HG03159 (cell line): ENCODE results near the gene HNRNPA3.

Source experiments
- ATAC-seq: cut with Tn5 transposase; IDR thresholded peaks from one replicate; pipeline ENCODE4 v1.9.1; 2021; ENCODE audit warnings: mild to moderate bottlenecking, moderate library complexity; ENCODE audit not compliant: unreplicated experiment

Gene HNRNPA3

DNA sequence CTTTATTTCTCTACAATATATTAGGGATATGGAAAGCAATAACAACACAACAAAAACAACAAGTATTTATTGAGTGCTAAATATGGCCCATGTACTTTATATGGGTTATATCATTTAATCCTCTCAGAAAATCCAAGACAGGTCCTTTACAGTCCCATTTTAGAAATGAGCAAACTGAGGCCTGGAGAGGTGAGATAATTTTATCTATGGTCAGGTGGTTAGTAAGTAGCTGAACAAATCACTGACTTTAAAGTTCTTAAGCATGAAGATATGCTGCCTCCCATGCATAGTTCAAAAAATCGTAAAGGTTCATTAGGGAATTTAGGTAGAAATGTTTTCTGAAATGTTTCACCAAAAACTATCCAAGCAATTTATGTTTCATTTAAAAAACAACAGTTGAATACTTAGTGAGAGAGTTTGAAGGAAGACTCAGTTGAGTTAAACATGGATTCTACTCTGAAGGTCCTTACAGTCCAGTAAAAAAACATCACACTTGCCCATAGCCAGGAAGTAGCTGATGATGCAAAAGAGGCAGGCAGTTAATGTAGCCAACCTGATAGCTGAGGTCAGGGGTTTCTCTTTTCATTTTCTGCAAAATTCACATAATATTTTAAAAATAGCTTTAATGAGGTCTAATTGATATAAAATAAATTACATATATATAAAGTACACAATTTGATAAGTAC, 59.5 kb downstream of the HNRNPA3 start:
- peak; percentile 55 for ATAC-seq

DNA sequence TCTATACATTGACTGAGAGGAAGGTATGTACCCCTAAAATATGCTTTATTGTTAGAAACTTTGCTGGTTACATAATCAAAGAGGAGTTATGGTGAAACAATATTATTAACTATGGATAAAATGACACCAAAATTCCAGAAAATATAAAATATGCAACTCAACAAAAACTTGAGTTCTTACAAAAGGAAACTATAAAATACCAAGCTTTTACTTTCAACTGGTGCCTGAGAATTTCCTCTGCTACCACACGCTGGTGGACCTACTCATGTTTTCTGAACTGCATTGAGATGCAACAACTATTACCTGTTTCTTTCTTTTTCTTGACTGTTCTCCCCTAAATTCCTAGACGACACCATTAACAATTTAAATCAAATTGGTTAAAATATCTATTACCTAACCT, 60.2 kb downstream of the HNRNPA3 start:
- ATAC-seq: no peak

DNA sequence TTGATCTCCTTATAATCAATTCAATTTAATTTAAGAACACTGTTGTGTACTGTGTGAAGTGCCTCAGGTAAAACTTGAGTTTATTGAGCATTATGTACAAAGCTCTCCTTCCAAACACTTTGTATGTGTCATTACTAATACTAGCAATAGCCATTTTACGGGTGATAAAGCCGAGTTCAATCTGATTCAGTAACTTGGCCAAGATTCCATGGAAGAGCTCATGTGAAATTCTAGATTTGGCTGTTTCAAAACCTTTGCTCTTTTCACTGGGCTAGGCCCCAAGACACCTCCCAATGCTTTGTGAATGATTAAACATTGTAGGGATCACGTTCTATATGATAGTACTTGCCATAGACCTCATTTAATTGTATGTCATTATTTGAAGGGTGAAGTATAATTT, 60.8 kb downstream of the HNRNPA3 start:
- ATAC-seq: no peak
